ENCODE results near the gene ACACB.

DNA sequence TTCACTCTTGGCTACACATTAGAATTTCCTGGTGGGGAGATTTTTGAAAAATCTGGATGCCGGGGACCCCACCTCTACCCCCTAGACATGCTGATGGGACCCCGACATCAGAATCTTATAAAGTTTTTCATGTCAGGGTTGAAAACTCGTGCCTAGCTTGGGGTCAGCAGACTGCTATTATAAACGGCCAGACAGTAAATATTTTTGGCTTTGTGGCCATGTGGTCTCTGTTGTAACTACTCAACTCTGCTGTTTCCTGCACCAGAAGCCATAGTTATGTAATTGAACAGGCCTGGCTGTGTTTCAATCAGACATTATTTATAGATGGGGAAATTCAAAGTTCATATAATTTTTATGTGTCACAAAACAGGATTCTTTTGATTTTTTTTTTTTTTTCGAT, 41.6 kb downstream of the ACACB start:
- TF ChIP-seq, protein P1, sequence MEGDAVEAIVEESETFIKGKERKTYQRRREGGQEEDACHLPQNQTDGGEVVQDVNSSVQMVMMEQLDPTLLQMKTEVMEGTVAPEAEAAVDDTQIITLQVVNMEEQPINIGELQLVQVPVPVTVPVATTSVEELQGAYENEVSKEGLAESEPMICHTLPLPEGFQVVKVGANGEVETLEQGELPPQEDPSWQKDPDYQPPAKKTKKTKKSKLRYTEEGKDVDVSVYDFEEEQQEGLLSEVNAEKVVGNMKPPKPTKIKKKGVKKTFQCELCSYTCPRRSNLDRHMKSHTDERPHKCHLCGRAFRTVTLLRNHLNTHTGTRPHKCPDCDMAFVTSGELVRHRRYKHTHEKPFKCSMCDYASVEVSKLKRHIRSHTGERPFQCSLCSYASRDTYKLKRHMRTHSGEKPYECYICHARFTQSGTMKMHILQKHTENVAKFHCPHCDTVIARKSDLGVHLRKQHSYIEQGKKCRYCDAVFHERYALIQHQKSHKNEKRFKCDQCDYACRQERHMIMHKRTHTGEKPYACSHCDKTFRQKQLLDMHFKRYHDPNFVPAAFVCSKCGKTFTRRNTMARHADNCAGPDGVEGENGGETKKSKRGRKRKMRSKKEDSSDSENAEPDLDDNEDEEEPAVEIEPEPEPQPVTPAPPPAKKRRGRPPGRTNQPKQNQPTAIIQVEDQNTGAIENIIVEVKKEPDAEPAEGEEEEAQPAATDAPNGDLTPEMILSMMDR (IDR thresholded peaks at IDR 0.05; ENCODE audit: borderline replicate concordance, extremely low read depth, low read length, poor library complexity, severe bottlenecking) = no peak
- no peak for TF ChIP-seq EZH2 (IDR thresholded peaks at IDR 0.05; ENCODE audit: borderline replicate concordance, low read depth, low read length, severe bottlenecking)

All from DND-41 (cell line).